GM19328 (cell line): ENCODE results near the gene TADA2B.

Experiments used
- ATAC-seq: cut with Tn5 transposase; IDR thresholded peaks from one replicate; pipeline ENCODE4 v1.9.1; 2021; ENCODE audit warnings: mild to moderate bottlenecking, moderate library complexity; ENCODE audit not compliant: unreplicated experiment

Gene TADA2B

GRCh38 chr4:7043284-7044136 is at the start of gene TADA2B:
TSS of gene TADA2B (plus strand) at chr4:7043372. CDS start at chr4:7043580, 208 bp downstream.
- peak; percentile 19 for ATAC-seq

- no peak for ATAC-seq
Measured at GRCh38 chr4:6996481-6996880, 46.7 kb upstream of the TADA2B start.

- ATAC-seq, result no peak
Measured at GRCh38 chr4:6999172-7000086, 43.7 kb upstream of the TADA2B start.

- ATAC-seq, result no peak
Measured at GRCh38 chr4:7000421-7001176, 42.6 kb upstream of the TADA2B start.

GRCh38 chr4:7001271-7001670 is 41.9 kb upstream of the TADA2B start:
- no peak for ATAC-seq

GRCh38 chr4:7002336-7002735 is 40.8 kb upstream of the TADA2B start:
- no peak for ATAC-seq

GRCh38 chr4:7003176-7003878 is 39.8 kb upstream of the TADA2B start:
- no peak for ATAC-seq

GRCh38 chr4:7003879-7004240 is 39.3 kb upstream of the TADA2B start:
- no peak for ATAC-seq

- ATAC-seq, result no peak
Measured at GRCh38 chr4:7004331-7004730, 38.8 kb upstream of the TADA2B start.

- ATAC-seq, result no peak
Measured at GRCh38 chr4:7005571-7005970, 37.6 kb upstream of the TADA2B start.

GRCh38 chr4:7006411-7006810 is 36.8 kb upstream of the TADA2B start:
- ATAC-seq, result no peak

GRCh38 chr4:7007142-7007907 is 35.8 kb upstream of the TADA2B start:
- ATAC-seq, result no peak

- no peak for ATAC-seq
Measured at GRCh38 chr4:7007944-7008343, 35.2 kb upstream of the TADA2B start.

GRCh38 chr4:7009564-7009963 is 33.6 kb upstream of the TADA2B start:
- no peak for ATAC-seq

- no peak for ATAC-seq
Measured at GRCh38 chr4:7013175-7013574, 30.0 kb upstream of the TADA2B start.

GRCh38 chr4:7014815-7015214 is 28.4 kb upstream of the TADA2B start:
- ATAC-seq, result no peak

- no peak for ATAC-seq
Measured at GRCh38 chr4:7015383-7016035, 27.7 kb upstream of the TADA2B start.

- no peak for ATAC-seq
Measured at GRCh38 chr4:7016086-7016485, 27.1 kb upstream of the TADA2B start.

GRCh38 chr4:7016512-7016911 is 26.7 kb upstream of the TADA2B start:
- no peak for ATAC-seq
